T-helper 2 cell treated with Interferon-gamma antibody and Interleukin-4, amounts not matched to agents 5 μg/mL and 100 μg/mL, for 36 hours (primary cell): Measurements from ENCODE around the gene STK33.

ENCODE experiments used
- DNase-seq: peaks from one replicate; pipeline ENCODE4 v3.0.0; 2021; ENCODE audit warnings: low spot score
- H3K27ac Mint-ChIP-seq: one replicate; pipeline ENCODE4 v1.8.0; 2021; ENCODE audit warnings: mild to moderate bottlenecking, mixed read lengths
- H3K27me3 Mint-ChIP-seq: one replicate; pipeline ENCODE4 v1.8.0; 2021; ENCODE audit warnings: low read depth, mixed read lengths
- H3K36me3 Mint-ChIP-seq: one replicate; pipeline ENCODE4 v1.8.0; 2021; ENCODE audit warnings: low read depth, mixed read lengths
- H3K4me1 Mint-ChIP-seq: one replicate; pipeline ENCODE4 v1.8.0; 2021; ENCODE audit warnings: low read depth, mixed read lengths
- H3K4me3 Mint-ChIP-seq: one replicate; pipeline ENCODE4 v1.8.0; 2022; ENCODE audit warnings: mild to moderate bottlenecking, moderate library complexity, mixed read lengths
- H3K9me3 Mint-ChIP-seq: one replicate; pipeline ENCODE4 v1.8.0; 2021; ENCODE audit warnings: mixed read lengths

STK33 gene

GRCh38 chr11:8593935-8594909 lies at the start of gene STK33:
STK33 (minus strand) TSS chr11:8594228; CDS start chr11:8474905, 119,323 bp downstream.
- Mint-ChIP-seq H3K36me3 (no peaks in the 10 kb centered on the region), H3K4me3 (peak within 1 kb of the TSS; percentile 75), H3K27ac (no peak within 1 kb of the TSS), H3K4me1 (peaks cover 2% of the 10 kb centered on the region), H3K9me3 (no peaks in the 10 kb centered on the region), H3K27me3 (peaks cover 71% of the 10 kb centered on the region)
- DNase-seq = peak; percentile 28

GRCh38 chr11:8642196-8642841 lies 48.3 kb upstream of the STK33 start:
- Mint-ChIP-seq H3K27ac (no peak overlapping the region), H3K4me3 (no peak overlapping the region), H3K4me1 (peaks cover 9% of the 10 kb centered on the region), H3K9me3 (no peaks in the 10 kb centered on the region), H3K27me3 (no peaks in the 10 kb centered on the region), H3K36me3 (peaks cover 14% of the 10 kb centered on the region)
- DNase-seq = no peak

GRCh38 chr11:8641332-8641731 lies 47.3 kb upstream of the STK33 start:
- DNase-seq = no peak
- Mint-ChIP-seq H3K4me3 (no peak overlapping the region), H3K4me1 (peaks cover 8% of the 10 kb centered on the region), H3K36me3 (peaks cover 18% of the 10 kb centered on the region), H3K27me3 (no peaks in the 10 kb centered on the region), H3K9me3 (no peaks in the 10 kb centered on the region), H3K27ac (no peak overlapping the region)

GRCh38 chr11:8640267-8640906 lies 46.4 kb upstream of the STK33 start:
- Mint-ChIP-seq H3K4me3 (no peak overlapping the region), H3K36me3 (peaks cover 24% of the 10 kb centered on the region), H3K4me1 (peaks cover 8% of the 10 kb centered on the region), H3K9me3 (no peaks in the 10 kb centered on the region), H3K27ac (no peak overlapping the region), H3K27me3 (no peaks in the 10 kb centered on the region)
- DNase-seq = no peak

- DNase-seq = no peak
- H3K4me1 Mint-ChIP-seq = peaks cover 8% of the 10 kb centered on the region
- no peaks in the 10 kb centered on the region for H3K9me3 Mint-ChIP-seq
- no peak overlapping the region for H3K4me3 Mint-ChIP-seq
- no peaks in the 10 kb centered on the region for H3K27me3 Mint-ChIP-seq
- H3K36me3 Mint-ChIP-seq = peaks cover 24% of the 10 kb centered on the region
- H3K27ac Mint-ChIP-seq = no peak overlapping the region
Measured at GRCh38 chr11:8639655-8640054, 45.6 kb upstream of the STK33 start.

- Mint-ChIP-seq H3K9me3 (no peaks in the 10 kb centered on the region), H3K27ac (no peak overlapping the region), H3K27me3 (no peaks in the 10 kb centered on the region), H3K4me3 (no peak overlapping the region), H3K4me1 (peaks cover 8% of the 10 kb centered on the region), H3K36me3 (peaks cover 24% of the 10 kb centered on the region)
- no peak for DNase-seq
Measured at GRCh38 chr11:8638300-8638699, 44.3 kb upstream of the STK33 start.

- DNase-seq = no peak
- H3K9me3 Mint-ChIP-seq = no peaks in the 10 kb centered on the region
- H3K4me1 Mint-ChIP-seq = peaks cover 1% of the 10 kb centered on the region
- no peaks in the 10 kb centered on the region for H3K27me3 Mint-ChIP-seq
- no peak overlapping the region for H3K4me3 Mint-ChIP-seq
- peaks cover 24% of the 10 kb centered on the region for H3K36me3 Mint-ChIP-seq
- H3K27ac Mint-ChIP-seq = no peak overlapping the region
Measured at GRCh38 chr11:8636127-8636526, 42.1 kb upstream of the STK33 start.

- DNase-seq = no peak
- no peak overlapping the region for H3K27ac Mint-ChIP-seq
- no peaks in the 10 kb centered on the region for H3K27me3 Mint-ChIP-seq
- H3K4me3 Mint-ChIP-seq = no peak overlapping the region
- H3K4me1 Mint-ChIP-seq = no peaks in the 10 kb centered on the region
- no peaks in the 10 kb centered on the region for H3K9me3 Mint-ChIP-seq
- H3K36me3 Mint-ChIP-seq = peaks cover 24% of the 10 kb centered on the region
Measured at GRCh38 chr11:8634498-8634897, 40.5 kb upstream of the STK33 start.

GRCh38 chr11:8631395-8632118 lies 37.5 kb upstream of the STK33 start:
- Mint-ChIP-seq H3K27me3 (no peaks in the 10 kb centered on the region), H3K4me3 (no peak overlapping the region), H3K27ac (no peak overlapping the region), H3K9me3 (no peaks in the 10 kb centered on the region), H3K36me3 (peaks cover 11% of the 10 kb centered on the region), H3K4me1 (no peaks in the 10 kb centered on the region)
- DNase-seq = no peak

- Mint-ChIP-seq H3K4me1 (no peaks in the 10 kb centered on the region), H3K27me3 (no peaks in the 10 kb centered on the region), H3K36me3 (peaks cover 7% of the 10 kb centered on the region), H3K9me3 (no peaks in the 10 kb centered on the region), H3K4me3 (no peak overlapping the region), H3K27ac (no peak overlapping the region)
- no peak for DNase-seq
Measured at GRCh38 chr11:8624698-8625097, 30.7 kb upstream of the STK33 start.

- no peaks in the 10 kb centered on the region for H3K4me1 Mint-ChIP-seq
- no peak overlapping the region for H3K27ac Mint-ChIP-seq
- no peak for DNase-seq
- H3K27me3 Mint-ChIP-seq = no peaks in the 10 kb centered on the region
- H3K4me3 Mint-ChIP-seq = no peak overlapping the region
- no peaks in the 10 kb centered on the region for H3K9me3 Mint-ChIP-seq
- H3K36me3 Mint-ChIP-seq = peaks cover 5% of the 10 kb centered on the region
Measured at GRCh38 chr11:8621147-8621546, 27.1 kb upstream of the STK33 start.

- H3K4me1 Mint-ChIP-seq = no peaks in the 10 kb centered on the region
- H3K4me3 Mint-ChIP-seq = no peak overlapping the region
- H3K36me3 Mint-ChIP-seq = peaks cover 2% of the 10 kb centered on the region
Measured at GRCh38 chr11:8617063-8617462, 23.0 kb upstream of the STK33 start.

GRCh38 chr11:8615291-8616032 lies 21.4 kb upstream of the STK33 start:
- no peak for DNase-seq
- Mint-ChIP-seq H3K4me1 (peaks cover 3% of the 10 kb centered on the region), H3K27me3 (no peaks in the 10 kb centered on the region), H3K27ac (no peak overlapping the region), H3K9me3 (no peaks in the 10 kb centered on the region), H3K36me3 (peaks cover 2% of the 10 kb centered on the region), H3K4me3 (no peak overlapping the region)

More at GRCh38 chr11:8617063-8617462, 23.0 kb upstream of the STK33 start:
- DNase-seq = no peak
- Mint-ChIP-seq H3K27me3 (no peaks in the 10 kb centered on the region), H3K9me3 (no peaks in the 10 kb centered on the region), H3K27ac (no peak overlapping the region)
